PC-3 (cell line): ENCODE results near the gene ST7.

ENCODE experiments used
- CTCF ChIP-seq: fragments of 300-600 bp; sonication (generic); conservative IDR thresholded peaks from 2 replicates; pipeline ENCODE4 v1.5.1; 2017; ENCODE audit warnings: antibody characterized with exemption, low read depth, mild to moderate bottlenecking, low read length
- EZH2phosphoT487 ChIP-seq: fragments of 300-600 bp; sonication (generic); IDR thresholded peaks from 2 replicates; pipeline ENCODE4 v1.6.1; 2018; ENCODE audit warnings: mild to moderate bottlenecking, antibody characterized with exemption, low read length, borderline replicate concordance

- TF ChIP-seq CTCF (no peak), EZH2phosphoT487 (no peak)
Measured at GRCh38 chr7:117110480-117111315, 157.4 kb downstream of the ST7 start.
